Upper lobe of left lung (tissue), 6 donors: Measurements from ENCODE around the gene CCIN. TPM values are rescaled to one million over a fixed set of nuclear protein-coding genes. Genes with fewer than 3 reads are reported as not detected.

Experiments used
- ATAC-seq, 2 donors: fragments of 200-7000 bp; cut with Tn5 transposase; one replicate each; pipeline ENCODE4 v1.9.1; 2022; ENCODE audit warnings: mild to moderate bottlenecking in 2 of 2, moderate library complexity in 2 of 2; ENCODE audit not compliant: low FRiP score in 2 of 2
- DNase-seq, 2 donors: peaks; one replicate each; pipeline ENCODE4 v3.0.0-alpha.2; 2019 to 2020
- H3K27ac ChIP-seq, 4 donors: fragments of 200-600 bp; sonication (generic); one replicate each; pipeline ENCODE4 v1.5.1; 2016 to 2019
- H3K27me3 ChIP-seq, 4 donors: fragments of 200-600 bp; sonication (generic); one replicate each; pipeline ENCODE4 v1.5.1; 2017 to 2019
- H3K36me3 ChIP-seq, 4 donors: fragments of 200-600 bp; sonication (generic); one replicate each; pipeline ENCODE4 v1.5.1; 2016 to 2019
- H3K4me1 ChIP-seq, 4 donors: fragments of 200-600 bp; sonication (generic); one replicate each; pipeline ENCODE4 v1.5.1; 2018 to 2019
- H3K4me3 ChIP-seq, 4 donors: fragments of 200-600 bp; sonication (generic); one replicate each; pipeline ENCODE4 v1.5.1; 2017 to 2019; ENCODE audit warnings: mild to moderate bottlenecking in 2 of 4, moderate library complexity in 1 of 4
- H3K9me3 ChIP-seq, 4 donors: fragments of 200-600 bp; sonication (generic); one replicate each; pipeline ENCODE4 v1.5.1; 2018 to 2019
- EP300 ChIP-seq, 4 donors: sonication (generic); formaldehyde crosslinking; IDR thresholded peaks; one replicate each; pipeline ENCODE4 v1.5.1; 2017; ENCODE audit warnings: antibody characterized with exemption in 4 of 4, control low read depth in 2 of 4
- POLR2A ChIP-seq, 4 donors: fragments of 450-650 bp; IDR thresholded peaks; one replicate each; pipeline ENCODE4 v1.5.1; 2016 to 2017; ENCODE audit warnings: antibody characterized with exemption in 4 of 4, mild to moderate bottlenecking in 2 of 4
- POLR2AphosphoS5 ChIP-seq, 2 donors: sonication (generic); formaldehyde crosslinking; IDR thresholded peaks; one replicate each; pipeline ENCODE4 v1.5.1; 2017; ENCODE audit warnings: antibody characterized with exemption in 2 of 2
- WGBS, 2 donors: methylation state at CpG; one replicate each; pipeline ENCODE4 v1.1.5; 2017 to 2018; 5-methylcytosine and 5-hydroxymethylcytosine counted together
- total RNA-seq, 6 donors: library from RNA; depleted of rRNA in 4 of 6; stranded (reverse); fragments of >200 nt in 4 of 6; gene quantifications; one replicate each; pipeline versions ENCODE4 v1.1.0 to v1.2.1, GENCODE V29; 2016 to 2021
- TF ChIP-seq, protein P1 (sequence below), 6 experiments: fragments of 450-650 bp in 4 of 6; fragments of 200-600 bp in 2 of 6; sonication (generic) in 2 of 6; IDR thresholded peaks; one replicate each; pipeline ENCODE4 v1.5.1; 2016 to 2019; ENCODE audit warnings: antibody characterized with exemption in 6 of 6
- donor health status: DM: no; HTN: no; CAD: no; lungs with moderate emphysema.
- donor health status: DM: no; HTN: yes; CAD: no; lungs with severe emphysema.

CCIN gene
- total RNA-seq, 6 donors from 2014 or later, result 0.30 to 1.4 (median 0.49) TPM; not detected in 1

DNA sequence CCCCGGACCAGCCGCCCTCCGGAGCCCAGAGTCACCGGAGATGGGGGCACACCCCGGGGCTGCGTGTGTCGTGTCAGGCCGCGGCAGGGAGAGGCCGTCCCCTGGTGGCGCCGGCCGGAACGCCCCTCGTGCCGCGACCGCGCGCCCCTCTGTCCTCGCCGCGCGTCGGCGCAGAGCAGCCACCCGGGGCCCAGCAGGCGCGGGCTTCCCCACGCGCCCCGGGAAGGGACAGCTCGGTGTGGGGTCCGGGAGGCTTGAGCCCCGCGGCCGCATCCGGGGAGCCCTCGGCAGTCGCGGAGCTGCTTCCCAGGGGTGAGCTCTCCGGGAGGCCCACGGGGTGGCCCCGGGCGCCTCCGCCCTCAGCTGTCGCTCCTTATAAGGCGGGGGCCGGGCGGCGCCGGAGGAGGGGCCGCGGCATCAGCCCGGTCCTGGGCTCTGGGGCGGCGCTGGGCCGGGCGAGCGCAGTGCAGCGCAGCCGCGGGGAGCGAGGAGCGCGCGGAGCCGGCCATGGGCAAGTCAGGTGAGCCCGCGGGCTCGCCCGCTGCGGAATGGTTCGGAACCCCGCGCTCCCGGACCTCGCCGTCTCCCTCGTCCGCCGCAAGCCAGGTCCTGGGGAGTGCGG lies 32.8 kb upstream of the CCIN start, which contains the start of gene GLIPR2:
GLIPR2 (plus strand) TSS at position 462 of the 622 bp plus-strand sequence; CDS start at position 508, 46 bp downstream.
- 1% methylated on average over 27 of the region's 83 CpGs; no CpG with 5 or more reads in 1 of the 2 donors for WGBS, 2 donors
- Histone ChIP-seq H3K36me3 (no peaks in the 10 kb centered on the region), H3K27me3 (no peaks in the 10 kb centered on the region), H3K4me3 (peak within 1 kb of the TSS; percentile 53 to 94 (median 75)), H3K9me3 (no peaks in the 10 kb centered on the region), H3K27ac (peak within 1 kb of the TSS; percentile 72 to 94 (median 82)), H3K4me1 (peaks cover 29 to 55% (median 36%) of the 10 kb centered on the region in 4 donors)
- DNase-seq (peak; percentile 90 to 96), ATAC-seq (peak; percentile 92 to 96)
- no peak for TF ChIP-seq EP300 (IDR thresholded peaks at IDR 0.05)
- peak in 3 of 4 donors; percentile 32 to 93 (median 93) for TF ChIP-seq POLR2A (IDR thresholded peaks at IDR 0.05)
- TF ChIP-seq, protein P1, sequence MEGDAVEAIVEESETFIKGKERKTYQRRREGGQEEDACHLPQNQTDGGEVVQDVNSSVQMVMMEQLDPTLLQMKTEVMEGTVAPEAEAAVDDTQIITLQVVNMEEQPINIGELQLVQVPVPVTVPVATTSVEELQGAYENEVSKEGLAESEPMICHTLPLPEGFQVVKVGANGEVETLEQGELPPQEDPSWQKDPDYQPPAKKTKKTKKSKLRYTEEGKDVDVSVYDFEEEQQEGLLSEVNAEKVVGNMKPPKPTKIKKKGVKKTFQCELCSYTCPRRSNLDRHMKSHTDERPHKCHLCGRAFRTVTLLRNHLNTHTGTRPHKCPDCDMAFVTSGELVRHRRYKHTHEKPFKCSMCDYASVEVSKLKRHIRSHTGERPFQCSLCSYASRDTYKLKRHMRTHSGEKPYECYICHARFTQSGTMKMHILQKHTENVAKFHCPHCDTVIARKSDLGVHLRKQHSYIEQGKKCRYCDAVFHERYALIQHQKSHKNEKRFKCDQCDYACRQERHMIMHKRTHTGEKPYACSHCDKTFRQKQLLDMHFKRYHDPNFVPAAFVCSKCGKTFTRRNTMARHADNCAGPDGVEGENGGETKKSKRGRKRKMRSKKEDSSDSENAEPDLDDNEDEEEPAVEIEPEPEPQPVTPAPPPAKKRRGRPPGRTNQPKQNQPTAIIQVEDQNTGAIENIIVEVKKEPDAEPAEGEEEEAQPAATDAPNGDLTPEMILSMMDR (IDR thresholded peaks at IDR 0.05), result peak in 4 of 6 experiments; percentile 35 to 74 (median 71)
- TF ChIP-seq POLR2AphosphoS5 (IDR thresholded peaks at IDR 0.05), result peak; percentile 42 to 72

DNA sequence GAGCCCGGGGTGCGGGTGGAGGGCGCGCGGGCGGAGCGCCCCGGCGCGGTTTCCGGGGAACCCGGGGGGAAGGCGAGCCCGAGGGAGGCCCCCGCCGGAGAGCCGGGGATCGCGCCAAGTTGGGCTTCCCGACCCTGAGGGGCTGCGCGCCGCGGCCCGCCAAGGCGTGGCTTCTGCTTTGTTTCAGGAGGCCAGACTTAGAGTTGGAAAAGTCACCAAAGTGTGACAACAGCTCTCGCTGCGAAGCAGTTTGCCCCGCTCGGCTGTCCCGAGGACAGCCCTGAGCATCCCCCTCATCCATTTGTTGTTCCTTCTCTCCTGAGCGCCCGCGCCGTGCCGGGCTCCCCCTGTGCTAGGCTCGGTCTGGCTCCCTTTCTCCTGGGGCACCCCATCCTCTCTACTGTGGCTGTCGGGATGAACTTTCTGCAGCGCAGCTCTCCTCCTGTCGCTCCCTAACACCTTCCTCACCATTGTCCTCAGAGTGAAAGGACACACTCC lies 32.2 kb upstream of the CCIN start:
- peak overlapping the region; percentile 72 to 94 (median 82) for H3K27ac ChIP-seq
- H3K4me1 ChIP-seq, result peaks cover 34 to 61% (median 39%) of the 10 kb centered on the region in 4 donors
- no peaks in the 10 kb centered on the region for H3K36me3 ChIP-seq
- H3K4me3 ChIP-seq, result peak overlapping the region; percentile 53 to 94 (median 75)
- H3K9me3 ChIP-seq, result no peaks in the 10 kb centered on the region
- WGBS, 2 donors, result 1 to 4% methylated on average over 10 to 32 of the region's 40 CpGs
- DNase-seq (peak in 1 of 2 donors; percentile 19), ATAC-seq (peak in 1 of 2 donors; percentile 25)
- H3K27me3 ChIP-seq, result no peaks in the 10 kb centered on the region
- TF ChIP-seq, protein P1 (IDR thresholded peaks at IDR 0.05), result peak in 1 of 6 experiments; percentile 0
- no peak for TF ChIP-seq POLR2AphosphoS5 (IDR thresholded peaks at IDR 0.05)

DNA sequence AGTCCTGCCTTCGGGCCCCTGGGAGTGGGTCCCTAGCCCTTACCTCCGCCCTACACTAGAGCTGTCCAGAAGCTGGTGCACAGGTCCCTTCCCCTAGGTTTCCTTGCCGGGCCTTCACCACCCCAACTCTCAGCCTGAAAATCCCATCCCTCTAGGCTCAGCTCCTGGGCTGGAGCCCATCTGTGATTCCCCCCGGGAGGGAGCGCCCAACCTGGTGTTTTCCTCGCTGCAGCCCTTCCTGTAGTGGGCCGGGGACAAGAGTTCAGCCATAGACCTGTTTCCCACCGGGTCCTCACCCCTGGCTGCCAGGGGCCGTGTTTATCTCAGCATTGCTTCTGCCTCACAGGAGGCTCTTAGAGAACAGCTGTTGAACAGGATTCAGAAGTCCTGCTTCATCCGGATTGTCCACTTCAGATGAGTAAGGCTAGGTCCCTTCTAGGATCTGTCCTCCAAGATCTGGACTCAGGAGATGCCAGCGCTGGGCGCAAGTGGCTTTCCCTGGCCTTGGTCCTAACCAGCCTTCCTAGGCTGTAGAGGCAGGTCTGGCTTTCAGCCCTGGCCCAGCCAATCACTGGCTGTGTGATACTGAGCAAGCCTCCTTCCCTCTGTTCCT lies 31.7 kb upstream of the CCIN start:
- peak overlapping the region; percentile 53 to 94 (median 75) for H3K4me3 ChIP-seq
- peak overlapping the region; percentile 72 to 94 (median 82) for H3K27ac ChIP-seq
- no peaks in the 10 kb centered on the region for H3K36me3 ChIP-seq
- H3K4me1 ChIP-seq, result peaks cover 40 to 66% (median 44%) of the 10 kb centered on the region in 4 donors
- no peaks in the 10 kb centered on the region for H3K9me3 ChIP-seq
- peak in 1 of 2 donors; percentile 41 for DNase-seq
- no peak for TF ChIP-seq POLR2A (IDR thresholded peaks at IDR 0.05)
- TF ChIP-seq, protein P1 (IDR thresholded peaks at IDR 0.05), result no peak
- no peak for TF ChIP-seq EP300 (IDR thresholded peaks at IDR 0.05)
- no peak for TF ChIP-seq POLR2AphosphoS5 (IDR thresholded peaks at IDR 0.05)
- ATAC-seq, result peak in 1 of 2 donors; percentile 41
- H3K27me3 ChIP-seq, result no peaks in the 10 kb centered on the region
- WGBS, 2 donors, result 37 to 56% methylated on average over 6 to 12 of the region's 12 CpGs

DNA sequence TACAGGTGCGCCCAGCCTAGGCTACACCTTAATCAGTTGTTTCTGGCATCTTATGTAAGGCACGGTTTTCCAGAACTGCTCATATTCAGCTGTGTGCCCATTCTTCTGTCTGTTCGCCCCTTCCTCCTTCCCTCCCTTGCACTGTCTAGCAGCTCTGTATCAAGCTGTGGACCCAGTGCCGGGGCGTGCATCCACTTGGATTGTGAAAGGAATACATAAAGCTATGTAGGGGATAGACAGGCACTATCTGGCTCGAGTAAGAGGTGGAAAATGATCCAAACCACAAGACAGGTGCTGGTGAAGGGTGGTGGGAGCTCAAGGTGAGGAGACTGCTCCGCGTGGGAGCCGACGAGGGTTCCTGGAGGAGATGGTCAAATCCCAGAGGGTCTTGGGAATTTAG lies 30.7 kb upstream of the CCIN start:
- H3K4me3 ChIP-seq, result peak overlapping the region in 1 of 4 donors; percentile 94
- H3K9me3 ChIP-seq, result no peaks in the 10 kb centered on the region
- H3K36me3 ChIP-seq, result no peaks in the 10 kb centered on the region
- no peaks in the 10 kb centered on the region for H3K27me3 ChIP-seq
- no peak for TF ChIP-seq POLR2AphosphoS5 (IDR thresholded peaks at IDR 0.05)
- no peak for TF ChIP-seq EP300 (IDR thresholded peaks at IDR 0.05)
- TF ChIP-seq, protein P1 (IDR thresholded peaks at IDR 0.05), result no peak
- TF ChIP-seq POLR2A (IDR thresholded peaks at IDR 0.05), result no peak
- ATAC-seq, result no peak
- peaks cover 50 to 76% (median 54%) of the 10 kb centered on the region in 4 donors for H3K4me1 ChIP-seq
- peak overlapping the region in 1 of 4 donors; percentile 94 for H3K27ac ChIP-seq
- WGBS, 2 donors, result 96% methylated on average over 10 of the region's 10 CpGs
- DNase-seq, result peak in 1 of 2 donors; percentile 20
